LoVo (cell line): Measurements from ENCODE around the gene KCNQ1.

Experiments used
- DNase-seq: peaks from one replicate; pipeline ENCODE4 v3.0.0-alpha.2; 2016; ENCODE audit warnings: low spot score

KCNQ1 gene

GRCh38 chr11:2551131-2551530 is 106.3 kb downstream of the KCNQ1 start:
- DNase-seq, result no peak

DNA sequence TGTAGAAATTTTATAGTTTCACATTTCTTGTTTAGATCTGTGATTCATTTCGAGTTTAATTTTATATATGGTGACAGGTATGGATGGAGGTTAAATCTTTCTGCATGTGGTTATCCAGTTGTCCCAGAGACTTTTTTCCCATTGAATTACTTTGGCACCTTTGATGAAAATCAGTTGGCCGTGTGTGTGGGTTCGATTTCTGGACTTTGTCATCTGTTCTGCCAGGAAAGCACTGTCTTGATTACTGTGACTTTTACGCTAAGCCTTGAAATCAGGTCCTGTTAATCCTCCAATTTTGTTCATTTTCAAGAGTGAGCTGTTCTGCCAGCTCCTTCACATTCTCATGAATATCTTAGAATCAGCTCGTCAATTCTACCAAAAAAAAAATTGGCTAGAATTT is 107.4 kb downstream of the KCNQ1 start:
- no peak for DNase-seq

DNA sequence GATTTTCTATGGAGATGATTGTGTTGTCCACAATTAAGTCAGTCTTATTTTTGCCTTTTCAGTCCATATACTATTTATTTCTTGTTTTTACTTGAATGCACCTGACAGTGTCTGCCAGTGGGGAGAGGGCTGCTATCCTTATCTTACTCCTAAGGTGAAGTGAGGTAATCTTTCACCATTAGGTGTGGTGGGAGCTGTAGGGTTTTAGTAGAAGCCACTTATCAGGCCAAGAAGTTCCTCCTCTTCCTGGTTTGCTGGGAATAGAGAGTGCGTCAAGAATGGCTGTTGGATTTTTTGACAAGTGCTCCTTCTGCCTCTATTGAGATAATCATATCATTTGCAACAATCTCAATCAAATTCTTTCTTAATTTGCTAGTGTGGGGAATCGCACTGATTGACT is 108.4 kb downstream of the KCNQ1 start:
- no peak for DNase-seq

GRCh38 chr11:2553886-2554285 is 109.1 kb downstream of the KCNQ1 start:
- no peak for DNase-seq

DNA sequence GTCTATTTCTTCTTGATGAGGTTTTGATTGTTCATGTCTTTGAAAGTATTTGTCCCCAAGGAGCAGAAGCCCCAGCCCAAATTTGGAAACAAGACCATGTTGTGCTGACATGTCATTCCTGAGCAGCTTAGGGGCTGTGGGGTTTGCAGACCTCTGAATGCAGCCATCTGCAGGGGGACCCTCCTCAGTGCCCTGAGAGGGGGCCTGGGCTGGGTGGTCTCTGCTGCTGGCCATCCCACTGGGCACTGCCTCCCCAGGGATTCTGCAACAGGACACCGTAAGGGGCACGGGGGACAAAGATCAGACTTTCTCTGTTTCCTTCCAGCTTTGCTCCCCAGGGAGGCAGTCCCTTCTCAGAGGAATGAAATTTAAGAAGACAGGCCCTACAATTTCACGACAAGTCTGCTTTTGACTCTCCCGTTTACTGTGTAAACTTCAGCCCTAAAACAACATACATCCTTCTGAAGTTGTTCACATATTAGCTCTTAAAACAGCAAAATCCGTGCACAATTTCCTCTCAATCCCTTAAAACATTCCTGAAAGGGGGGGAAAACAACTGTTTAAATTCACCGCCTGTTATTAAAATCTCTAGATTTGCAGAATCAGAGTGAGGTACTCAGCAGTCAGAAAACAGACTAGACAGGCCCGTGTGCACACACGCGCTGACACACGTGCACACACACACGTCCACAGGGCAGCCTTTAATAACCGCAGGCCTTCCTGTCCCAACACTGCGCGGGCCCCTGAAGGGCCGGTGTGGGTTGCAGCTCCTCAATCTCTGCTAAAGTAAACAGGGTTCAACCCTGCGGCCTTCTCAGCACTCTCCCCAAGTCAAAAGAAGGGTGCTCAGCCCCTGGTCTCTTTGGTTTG is 109.8 kb downstream of the KCNQ1 start:
- no peak for DNase-seq

DNA sequence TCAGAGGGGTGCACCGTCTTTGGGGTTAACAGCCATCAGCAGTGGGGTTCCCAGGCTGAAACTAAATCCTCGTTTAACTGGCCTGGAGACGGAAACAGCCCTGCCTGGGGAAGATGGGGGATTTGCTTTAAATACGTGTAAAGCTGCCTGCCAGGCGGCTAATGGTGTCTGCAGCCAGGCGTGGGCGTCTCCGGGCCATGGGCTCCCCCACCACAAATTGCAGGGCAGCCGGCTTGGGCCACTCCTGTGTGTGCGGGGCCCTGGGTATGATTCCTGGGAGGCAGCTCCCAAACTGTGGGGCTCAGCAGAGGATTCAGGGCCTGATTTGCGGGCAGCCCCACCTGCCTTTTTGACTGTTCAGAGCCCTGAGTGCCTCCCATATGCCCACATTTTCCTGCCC is 110.5 kb downstream of the KCNQ1 start:
- no peak for DNase-seq

GRCh38 chr11:2555891-2556290 is 111.1 kb downstream of the KCNQ1 start:
- no peak for DNase-seq

- DNase-seq, result no peak
Observed at GRCh38 chr11:2557381-2557780, 112.6 kb downstream of the KCNQ1 start.

DNA sequence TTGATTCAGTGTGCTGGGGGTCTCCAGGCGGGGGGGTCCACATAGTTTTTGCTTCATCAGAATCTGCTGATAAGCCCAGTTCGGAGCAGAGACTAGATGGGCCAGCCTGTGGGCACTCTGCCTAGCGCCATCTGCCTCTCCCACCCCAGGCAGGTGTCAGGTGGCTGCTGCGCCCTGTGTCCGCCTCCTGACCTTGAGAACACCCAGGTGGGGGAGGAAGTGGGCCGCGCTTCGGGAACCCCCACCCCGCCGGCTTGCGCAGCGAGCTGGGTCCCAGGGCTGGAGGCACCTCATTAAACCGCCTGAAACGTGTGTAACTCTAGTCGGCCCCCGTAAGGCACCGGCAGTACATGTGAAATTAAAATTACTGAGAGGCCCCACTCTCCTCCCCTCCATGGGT is 113.6 kb downstream of the KCNQ1 start:
- DNase-seq, result no peak

GRCh38 chr11:2558861-2559526 is 114.2 kb downstream of the KCNQ1 start:
- DNase-seq, result no peak

DNA sequence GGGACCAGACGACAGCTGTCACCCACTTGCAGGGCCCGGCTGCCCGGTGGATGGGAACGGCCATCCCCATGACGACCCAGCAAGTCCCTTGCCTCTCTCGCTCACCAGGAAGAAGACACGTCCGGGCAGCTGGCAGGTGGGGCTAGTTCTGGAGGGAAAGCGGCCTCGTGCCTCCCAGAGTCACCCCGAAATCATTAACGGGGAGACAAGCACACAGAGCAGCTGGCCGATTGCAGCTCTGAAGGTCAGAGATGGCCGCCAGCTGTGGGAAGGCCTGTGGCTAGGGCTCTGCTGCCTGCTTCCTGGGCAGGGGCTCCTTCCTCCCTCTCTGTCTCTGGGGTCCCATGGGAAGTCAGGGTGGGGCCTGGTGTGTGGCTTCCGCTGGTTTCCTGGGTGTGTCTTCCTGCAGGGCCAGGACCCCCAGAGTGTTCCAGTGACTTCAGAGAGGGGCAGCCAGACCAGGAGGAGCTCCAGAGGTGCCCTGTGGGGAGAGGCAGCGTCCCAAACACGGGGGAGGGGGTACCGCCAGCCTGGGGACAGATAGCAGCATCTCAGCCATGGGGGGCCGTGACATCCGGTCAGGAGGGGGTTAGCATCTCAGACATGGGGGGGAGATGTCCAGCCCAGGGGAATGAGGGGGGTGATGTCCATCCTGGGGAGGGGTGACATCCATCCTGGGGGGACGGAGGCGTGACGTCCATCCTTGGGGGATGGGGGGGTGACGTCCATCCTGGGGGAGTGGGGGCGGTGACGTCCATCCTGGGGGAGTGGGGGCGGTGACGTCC is 114.9 kb downstream of the KCNQ1 start:
- DNase-seq, result no peak

- no peak for DNase-seq
Observed at GRCh38 chr11:2561696-2562581, 117.1 kb downstream of the KCNQ1 start.

DNA sequence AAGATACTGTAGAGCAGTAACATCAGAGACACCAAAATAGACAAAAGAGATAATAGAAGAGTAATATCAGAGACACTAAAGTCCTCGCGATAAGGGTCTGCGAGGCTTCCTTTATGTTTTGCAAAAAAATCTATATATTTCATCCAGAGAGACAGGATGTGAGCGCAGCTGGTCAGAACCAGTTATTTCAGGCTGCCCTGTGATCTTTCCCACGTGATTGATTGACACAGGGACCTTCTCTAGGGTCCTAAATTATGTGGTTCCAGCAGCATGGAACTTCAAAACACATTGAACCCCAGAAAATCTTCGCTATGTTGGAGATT is 118.0 kb downstream of the KCNQ1 start:
- DNase-seq, result no peak

DNA sequence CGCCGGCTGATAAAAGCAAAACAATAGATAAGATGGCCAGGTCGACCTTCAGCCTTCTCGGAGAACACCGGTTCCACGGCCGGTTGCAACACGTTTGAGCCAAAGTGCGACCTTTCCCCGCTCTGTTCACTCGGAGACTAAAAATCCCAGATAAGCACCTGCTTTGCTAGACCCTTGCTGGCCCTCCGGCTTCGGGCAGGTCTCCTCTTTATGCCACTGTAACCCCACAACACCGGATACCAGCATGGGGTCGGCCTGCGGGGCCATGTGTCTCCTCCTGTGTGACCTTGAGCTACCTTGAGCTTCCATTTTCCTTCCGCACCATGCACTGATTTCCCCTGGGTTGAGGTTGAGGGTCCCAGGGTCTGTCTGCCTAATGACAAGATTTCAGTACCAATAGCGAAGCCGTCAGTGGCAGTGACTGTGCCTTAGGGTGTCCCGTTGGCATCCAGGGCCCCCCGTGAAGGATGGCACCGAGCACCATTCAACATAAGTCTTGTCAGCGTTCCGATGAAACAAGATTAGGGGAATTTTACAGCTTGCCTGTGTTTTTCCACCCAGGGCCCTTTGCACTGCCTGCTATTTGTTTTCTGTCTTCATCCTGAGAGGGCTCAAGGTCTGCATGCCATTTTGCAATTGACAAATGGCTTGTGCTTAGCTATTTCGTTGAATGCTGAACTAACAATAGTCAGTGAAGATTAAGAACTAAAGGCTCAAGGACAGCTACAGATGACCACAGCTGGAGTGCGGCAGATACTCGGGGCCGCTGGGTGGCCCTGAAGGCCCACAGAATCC is 118.6 kb downstream of the KCNQ1 start:
- DNase-seq, result no peak

- DNase-seq, result no peak
Observed at GRCh38 chr11:2564008-2564530, 119.3 kb downstream of the KCNQ1 start.

DNA sequence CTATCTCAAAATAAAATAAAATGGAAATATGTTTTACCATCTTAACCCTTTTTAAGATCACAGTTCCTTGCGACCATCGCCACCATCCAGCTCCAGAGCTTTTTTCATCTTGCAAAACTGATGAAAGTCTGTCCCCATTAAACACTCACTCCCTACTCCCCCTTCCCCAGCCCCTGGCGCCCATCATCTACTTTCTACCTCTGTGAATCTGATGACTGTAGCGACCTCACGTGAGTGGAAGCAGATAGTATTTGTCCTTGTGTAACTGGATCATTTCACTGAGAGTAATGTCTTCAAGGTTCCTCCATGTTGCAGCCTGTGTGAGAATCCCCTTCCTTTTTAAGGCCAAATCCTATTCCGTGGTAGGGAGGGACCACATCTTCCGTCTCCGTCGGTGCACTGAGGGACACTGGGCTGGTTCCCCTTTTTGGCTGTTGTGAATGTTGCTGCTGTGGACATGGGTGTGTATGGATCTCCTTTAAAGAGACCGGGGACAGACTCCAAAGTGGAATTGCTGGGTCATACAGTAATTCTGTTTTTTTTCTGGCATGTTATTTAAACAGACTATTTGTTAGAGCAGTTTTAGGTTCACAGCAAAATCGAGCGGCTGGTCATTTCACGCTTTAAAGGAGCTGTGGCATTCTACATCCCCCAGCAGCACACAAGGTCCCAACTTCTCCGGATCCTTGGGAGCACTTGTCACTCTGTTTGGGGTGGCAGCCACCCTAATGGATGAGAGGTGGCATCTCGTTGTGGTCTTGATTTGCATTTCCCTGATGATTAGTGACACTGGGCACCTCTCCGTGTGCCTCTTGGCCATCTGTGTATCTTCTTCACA is 120.0 kb downstream of the KCNQ1 start:
- no peak for DNase-seq

DNA sequence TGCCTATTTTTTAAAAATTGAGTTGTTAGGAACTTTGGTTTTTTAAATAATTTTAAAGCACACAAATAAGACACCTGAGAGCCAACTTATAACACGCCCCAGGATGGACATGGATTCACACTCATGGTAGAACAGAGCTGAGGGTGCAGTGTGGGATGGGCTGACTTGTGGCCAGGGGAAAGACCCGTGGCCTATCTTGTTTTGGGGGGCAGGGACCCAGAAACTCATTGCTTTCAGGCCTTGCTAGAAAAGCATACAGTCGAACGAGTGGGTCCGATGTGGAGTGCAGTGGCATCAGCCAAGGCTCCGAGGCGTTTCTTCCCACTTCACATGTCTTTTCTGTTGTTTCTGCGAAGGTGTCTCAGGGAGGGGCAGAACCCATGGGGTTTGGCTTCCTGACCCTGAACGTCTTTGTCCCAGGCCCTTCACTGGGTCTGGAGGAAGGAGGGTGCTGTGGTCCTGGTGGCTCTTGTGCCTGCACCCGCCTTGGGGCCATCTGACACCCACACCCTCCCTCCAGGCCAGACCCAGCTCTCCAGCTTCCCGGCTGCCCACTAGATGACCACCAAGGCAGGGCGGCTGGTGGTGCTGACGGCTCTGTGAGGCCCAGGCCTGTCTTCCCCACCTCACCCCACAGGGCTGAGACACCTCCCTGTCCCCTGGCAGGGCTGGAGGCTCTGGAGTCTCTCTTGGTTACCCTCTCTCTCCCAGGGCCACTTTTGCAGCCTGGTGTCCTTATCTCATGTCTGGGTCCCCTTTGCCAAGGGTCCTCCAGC is 120.8 kb downstream of the KCNQ1 start:
- DNase-seq, result no peak

- DNase-seq, result no peak
Observed at GRCh38 chr11:2566223-2567025, 121.6 kb downstream of the KCNQ1 start.
